ENCODE data around the gene SUN2. TPM values are rescaled to one million over a fixed set of nuclear protein-coding genes. Genes with fewer than 3 reads are reported as not detected.

The SUN2 gene
- total RNA-seq, 6 experiments from 2014 or later: 104 to 174 (median 144) TPM

DNA sequence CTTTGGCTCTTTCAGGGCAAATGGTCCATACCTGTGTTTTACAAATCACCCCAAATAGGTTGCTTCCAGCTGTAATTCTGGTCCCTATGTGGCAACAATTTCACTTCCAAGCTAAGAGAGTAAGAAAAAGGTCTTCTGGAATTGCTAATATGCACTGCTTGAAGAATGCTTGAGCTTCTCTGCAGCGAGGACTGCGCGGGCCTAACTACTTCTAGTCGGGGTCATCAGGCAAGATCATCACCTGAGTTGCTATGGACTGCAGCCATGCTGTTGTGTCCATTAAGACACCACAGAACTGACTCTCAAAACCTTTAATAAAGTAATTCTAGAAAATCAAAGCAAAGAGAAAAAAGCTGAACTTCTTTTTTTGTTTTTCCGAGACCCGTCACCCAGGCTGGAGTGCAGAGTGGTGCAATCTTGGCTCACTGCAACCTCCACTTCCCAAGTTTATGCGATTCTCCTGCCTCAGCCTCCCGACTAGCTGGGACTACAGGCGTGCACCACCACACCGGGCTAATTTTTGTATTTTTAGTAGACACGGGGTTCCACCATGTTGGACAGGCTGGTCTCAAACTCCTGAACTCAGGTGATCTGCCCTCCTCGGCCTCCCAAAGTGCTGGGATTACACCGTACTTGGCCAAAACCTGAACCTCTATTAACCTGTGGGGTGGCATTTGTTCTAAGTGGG lies 57.2 kb downstream of the SUN2 start:
- H3K27ac ChIP-seq: peak overlapping the region in 2 of 3 donors; percentile 43 to 99
- H3K36me3 ChIP-seq: no peaks in the 10 kb centered on the region
- intact Hi-C loops (cut with DNase I): no loop called here
- ATAC-seq (no peak), DNase-seq (no peak)
- no peaks in the 10 kb centered on the region for H3K9me3 ChIP-seq
- 77% methylated on average over 10 of the region's 13 CpGs for WGBS (ENCODE audit: insufficient coverage, low coverage, low lambda C conversion rate, missing lambda C conversion rate)
- peaks cover 0 to 51% (median 9%) of the 10 kb centered on the region in 4 donors for H3K4me1 ChIP-seq
- peak overlapping the region in 1 of 3 donors; percentile 67 for H3K4me3 ChIP-seq
- no peaks in the 10 kb centered on the region for H3K27me3 ChIP-seq
- TF ChIP-seq, protein P1, sequence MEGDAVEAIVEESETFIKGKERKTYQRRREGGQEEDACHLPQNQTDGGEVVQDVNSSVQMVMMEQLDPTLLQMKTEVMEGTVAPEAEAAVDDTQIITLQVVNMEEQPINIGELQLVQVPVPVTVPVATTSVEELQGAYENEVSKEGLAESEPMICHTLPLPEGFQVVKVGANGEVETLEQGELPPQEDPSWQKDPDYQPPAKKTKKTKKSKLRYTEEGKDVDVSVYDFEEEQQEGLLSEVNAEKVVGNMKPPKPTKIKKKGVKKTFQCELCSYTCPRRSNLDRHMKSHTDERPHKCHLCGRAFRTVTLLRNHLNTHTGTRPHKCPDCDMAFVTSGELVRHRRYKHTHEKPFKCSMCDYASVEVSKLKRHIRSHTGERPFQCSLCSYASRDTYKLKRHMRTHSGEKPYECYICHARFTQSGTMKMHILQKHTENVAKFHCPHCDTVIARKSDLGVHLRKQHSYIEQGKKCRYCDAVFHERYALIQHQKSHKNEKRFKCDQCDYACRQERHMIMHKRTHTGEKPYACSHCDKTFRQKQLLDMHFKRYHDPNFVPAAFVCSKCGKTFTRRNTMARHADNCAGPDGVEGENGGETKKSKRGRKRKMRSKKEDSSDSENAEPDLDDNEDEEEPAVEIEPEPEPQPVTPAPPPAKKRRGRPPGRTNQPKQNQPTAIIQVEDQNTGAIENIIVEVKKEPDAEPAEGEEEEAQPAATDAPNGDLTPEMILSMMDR (IDR thresholded peaks at IDR 0.05): no peak
- no peak for TF ChIP-seq POLR2A (IDR thresholded peaks at IDR 0.05)

DNA sequence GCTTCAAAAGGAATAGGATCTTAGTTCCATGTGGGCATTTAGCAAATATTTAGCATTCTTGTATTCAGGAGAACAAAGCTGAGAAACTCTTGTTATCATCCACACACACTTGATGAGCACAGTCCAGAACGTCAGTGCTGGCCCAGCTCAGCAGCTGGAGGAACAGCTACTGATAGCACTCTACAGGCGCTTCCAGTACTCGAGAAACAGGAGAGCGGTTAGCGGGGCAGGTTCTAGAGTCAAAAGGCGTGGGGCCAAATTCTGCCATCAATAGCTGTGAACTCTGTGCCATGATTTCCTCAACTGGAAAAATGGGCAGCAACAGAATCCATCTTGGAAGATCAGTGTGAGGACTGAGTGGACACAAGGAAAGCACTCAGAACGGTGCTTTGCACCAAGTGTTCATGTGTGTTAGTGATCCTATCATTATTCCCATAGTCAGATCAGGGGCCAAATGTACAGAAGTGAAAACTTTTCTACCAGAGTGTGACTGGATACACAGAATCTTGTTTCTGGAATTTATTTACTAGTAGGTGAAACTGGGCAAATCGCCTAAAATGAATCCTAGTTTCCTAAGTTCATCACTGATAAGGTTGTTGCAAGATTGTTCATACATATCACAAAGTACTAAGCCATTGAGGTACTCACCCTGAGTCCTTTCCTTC lies 58.2 kb downstream of the SUN2 start:
- ATAC-seq: peak in 2 of 4 donors; percentile 4 to 5
- Histone ChIP-seq H3K27ac (peak overlapping the region; percentile 43 to 99 (median 66)), H3K36me3 (no peaks in the 10 kb centered on the region), H3K4me1 (peaks cover 0 to 43% (median 9%) of the 10 kb centered on the region in 4 donors), H3K4me3 (no peak overlapping the region), H3K27me3 (no peaks in the 10 kb centered on the region), H3K9me3 (no peaks in the 10 kb centered on the region)
- intact Hi-C loops (cut with DNase I): no loop called here
- 23% methylated on average over 7 of the region's 8 CpGs for WGBS (ENCODE audit: insufficient coverage, low coverage, low lambda C conversion rate, missing lambda C conversion rate)
- no peak for DNase-seq
- TF ChIP-seq POLR2A (IDR thresholded peaks at IDR 0.05): no peak
- TF ChIP-seq, protein P1 (IDR thresholded peaks at IDR 0.05): no peak

DNA sequence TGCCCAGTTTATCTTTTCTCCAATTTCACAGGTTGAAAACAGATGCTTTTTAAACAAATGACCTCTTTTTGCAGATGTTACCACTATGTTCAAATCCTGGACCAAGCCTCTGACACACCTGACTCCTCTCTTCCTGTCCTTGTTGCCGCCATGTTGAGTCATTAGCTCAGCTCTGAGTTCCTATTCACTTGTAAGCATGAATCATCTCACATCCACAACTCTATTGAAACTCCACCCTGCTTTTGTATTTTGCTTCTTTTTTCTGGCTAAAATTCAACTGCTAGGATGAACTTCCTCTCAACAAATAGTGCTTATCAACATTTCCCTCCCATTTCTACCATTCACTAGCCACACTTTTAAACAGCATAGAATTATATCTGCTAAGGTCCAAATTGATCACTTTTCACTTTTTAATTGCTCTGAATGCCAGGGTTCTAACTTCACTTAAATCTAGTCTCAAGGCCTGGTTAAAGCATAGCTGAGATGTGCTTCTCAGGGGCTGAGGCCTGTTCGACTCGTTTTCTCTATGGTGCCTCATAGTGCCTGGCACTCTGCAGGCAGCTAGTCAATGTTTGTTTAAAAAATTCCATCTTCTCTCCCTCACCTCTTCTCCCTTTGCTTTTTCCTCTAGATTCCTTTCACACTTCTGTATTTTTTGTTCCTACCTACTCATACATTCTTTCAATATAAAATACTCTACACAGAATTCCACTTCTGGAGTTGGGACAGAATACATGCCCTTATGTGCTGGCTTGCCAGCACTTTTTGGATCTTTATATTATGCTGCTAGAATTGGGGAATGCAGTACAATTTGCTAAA lies 59.0 kb downstream of the SUN2 start:
- Histone ChIP-seq H3K4me3 (no peak overlapping the region), H3K27me3 (no peaks in the 10 kb centered on the region), H3K27ac (peak overlapping the region; percentile 27 to 99 (median 66)), H3K9me3 (no peaks in the 10 kb centered on the region), H3K4me1 (peaks cover 0 to 43% (median 9%) of the 10 kb centered on the region in 4 donors), H3K36me3 (no peaks in the 10 kb centered on the region)
- TF ChIP-seq, protein P1 (IDR thresholded peaks at IDR 0.05): no peak
- TF ChIP-seq POLR2A (IDR thresholded peaks at IDR 0.05): no peak
- intact Hi-C loops (cut with DNase I): no loop called here
- ATAC-seq: peak in 1 of 4 donors; percentile 36
- 16% methylated on average over 3 of the region's 3 CpGs for WGBS (ENCODE audit: insufficient coverage, low coverage, low lambda C conversion rate, missing lambda C conversion rate)
- no peak for DNase-seq

DNA sequence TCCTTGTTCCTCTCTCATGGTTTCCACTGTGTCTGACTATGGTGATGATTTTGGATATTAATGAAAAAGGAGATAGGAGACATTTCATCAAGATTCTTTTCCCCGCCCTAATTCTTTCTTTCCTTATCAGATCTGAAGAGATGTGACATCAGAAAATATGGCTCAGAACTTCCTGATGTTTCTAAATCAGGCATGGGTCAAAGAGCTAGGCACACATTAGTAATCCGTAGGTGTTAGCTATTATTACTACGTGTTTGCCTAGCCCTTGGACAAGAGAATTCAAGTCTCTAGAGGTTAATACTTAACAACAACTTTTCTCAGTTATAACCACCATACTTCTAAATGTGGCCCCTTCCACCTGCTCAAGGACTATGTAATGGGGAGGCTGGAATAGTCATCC lies 60.9 kb downstream of the SUN2 start:
- DNase-seq (no peak), ATAC-seq (peak in 1 of 4 donors; percentile 6)
- TF ChIP-seq POLR2A (IDR thresholded peaks at IDR 0.05): no peak
- TF ChIP-seq, protein P1 (IDR thresholded peaks at IDR 0.05): no peak
- Histone ChIP-seq H3K36me3 (no peaks in the 10 kb centered on the region), H3K4me1 (peaks cover 0 to 42% (median 9%) of the 10 kb centered on the region in 4 donors), H3K27ac (no peak overlapping the region), H3K4me3 (no peak overlapping the region), H3K27me3 (no peaks in the 10 kb centered on the region), H3K9me3 (no peaks in the 10 kb centered on the region)
- intact Hi-C loops (cut with DNase I): no loop called here
- 58% methylated on average over 3 of the region's 3 CpGs for WGBS (ENCODE audit: insufficient coverage, low coverage, low lambda C conversion rate, missing lambda C conversion rate)

All from right lobe of liver (tissue), 6 donors.